ENCODE data around the gene TIRAP.

The TIRAP gene

GRCh38 chr11:126317756-126318573, 35.1 kb downstream of the TIRAP start:
- H3K4me3 ChIP-seq = peak overlapping the region in 2 of 7 experiments; percentile 1 to 12
- H3K27ac ChIP-seq = peak overlapping the region in 20 of 21 experiments; percentile 13 to 92 (median 81)

- Histone ChIP-seq H3K4me3 (peak overlapping the region in 2 of 7 experiments; percentile 1 to 12), H3K27ac (peak overlapping the region in 20 of 21 experiments; percentile 13 to 92 (median 81))
Measured at GRCh38 chr11:126318574-126319373, 35.9 kb downstream of the TIRAP start.

GRCh38 chr11:126319374-126319740, 36.5 kb downstream of the TIRAP start:
- peak overlapping the region in 19 of 21 experiments; percentile 58 to 92 (median 81) for H3K27ac ChIP-seq

GRCh38 chr11:126322996-126323395, 40.1 kb downstream of the TIRAP start:
- H3K27ac ChIP-seq = no peak overlapping the region

More at GRCh38 chr11:126319374-126319740, 36.5 kb downstream of the TIRAP start:
- no peak overlapping the region for H3K4me3 ChIP-seq

GRCh38 chr11:126327281-126328000, 44.5 kb downstream of the TIRAP start:
- H3K27ac ChIP-seq = peak overlapping the region in 1 of 21 experiments; percentile 24
- no peak overlapping the region for H3K4me3 ChIP-seq

More at GRCh38 chr11:126322996-126323395, 40.1 kb downstream of the TIRAP start:
- no peak overlapping the region for H3K4me3 ChIP-seq

GRCh38 chr11:126328001-126328390, 45.1 kb downstream of the TIRAP start:
- Histone ChIP-seq H3K4me3 (no peak overlapping the region), H3K27ac (peak overlapping the region in 1 of 21 experiments; percentile 24)

- no peak overlapping the region for H3K4me3 ChIP-seq
- peak overlapping the region in 4 of 21 experiments; percentile 13 to 31 (median 22) for H3K27ac ChIP-seq
Measured at GRCh38 chr11:126328444-126328843, 45.6 kb downstream of the TIRAP start.

GRCh38 chr11:126328938-126329643, 46.2 kb downstream of the TIRAP start:
- no peak overlapping the region for H3K4me3 ChIP-seq

GRCh38 chr11:126329644-126330211, 46.8 kb downstream of the TIRAP start:
- H3K4me3 ChIP-seq = no peak overlapping the region
- peak overlapping the region in 3 of 21 experiments; percentile 0 to 42 (median 31) for H3K27ac ChIP-seq

More at GRCh38 chr11:126328938-126329643, 46.2 kb downstream of the TIRAP start:
- peak overlapping the region in 6 of 21 experiments; percentile 0 to 42 (median 22) for H3K27ac ChIP-seq

GRCh38 chr11:126331286-126331685, 48.4 kb downstream of the TIRAP start:
- Histone ChIP-seq H3K4me3 (no peak overlapping the region), H3K27ac (no peak overlapping the region)

GRCh38 chr11:126332221-126332711, 49.4 kb downstream of the TIRAP start:
- Histone ChIP-seq H3K27ac (peak overlapping the region in 3 of 21 experiments; percentile 9 to 26 (median 11)), H3K4me3 (no peak overlapping the region)

- H3K27ac ChIP-seq = peak overlapping the region in 1 of 21 experiments; percentile 26
- H3K4me3 ChIP-seq = no peak overlapping the region
Measured at GRCh38 chr11:126333142-126333541, 50.2 kb downstream of the TIRAP start.

- no peak overlapping the region for H3K4me3 ChIP-seq
- no peak overlapping the region for H3K27ac ChIP-seq
Measured at GRCh38 chr11:126334659-126335462, 52.0 kb downstream of the TIRAP start.

- H3K27ac ChIP-seq = no peak overlapping the region
- no peak overlapping the region for H3K4me3 ChIP-seq
Measured at GRCh38 chr11:126335463-126335760, 52.5 kb downstream of the TIRAP start.

GRCh38 chr11:126336138-126336541, 53.2 kb downstream of the TIRAP start:
- Histone ChIP-seq H3K27ac (no peak overlapping the region), H3K4me3 (no peak overlapping the region)

GRCh38 chr11:126336671-126337101, 53.8 kb downstream of the TIRAP start:
- Histone ChIP-seq H3K27ac (no peak overlapping the region), H3K4me3 (no peak overlapping the region)

GRCh38 chr11:126337126-126337473, 54.2 kb downstream of the TIRAP start:
- Histone ChIP-seq H3K4me3 (no peak overlapping the region), H3K27ac (no peak overlapping the region)
